HG03025 (cell line): Measurements from ENCODE around the gene TMEM229A.
"Not testable (repeated sequence)": the region's sequence is repeated elsewhere in the genome, so short reads cannot be mapped to it uniquely, and the experiment has no call there.

Source experiments
- ATAC-seq: cut with Tn5 transposase; IDR thresholded peaks from one replicate; pipeline ENCODE4 v1.9.1; 2021; ENCODE audit warnings: mild to moderate bottlenecking, moderate library complexity; ENCODE audit not compliant: unreplicated experiment, low FRiP score

TMEM229A gene

GRCh38 chr7:124032369-124033094 lies at the start of gene TMEM229A:
Gene TMEM229A, minus strand, starts transcription at chr7:124033067. Its CDS starts 64 bp downstream, at chr7:124033003.
- ATAC-seq: no peak

- ATAC-seq: not testable (repeated sequence)
These were observed 49.4 kb upstream of the TMEM229A start for GRCh38 chr7:124082234-124082633.

GRCh38 chr7:124077546-124077945 lies 44.7 kb upstream of the TMEM229A start:
- ATAC-seq: no peak

- ATAC-seq: no peak
These were observed 44.0 kb upstream of the TMEM229A start for GRCh38 chr7:124076841-124077240.

- no peak for ATAC-seq
These were observed 41.1 kb upstream of the TMEM229A start for GRCh38 chr7:124074007-124074406.

- ATAC-seq: no peak
These were observed 40.4 kb upstream of the TMEM229A start for GRCh38 chr7:124073310-124073645.

GRCh38 chr7:124072603-124073309 lies 39.9 kb upstream of the TMEM229A start:
- no peak for ATAC-seq

GRCh38 chr7:124071843-124072242 lies 39.0 kb upstream of the TMEM229A start:
- no peak for ATAC-seq

- no peak for ATAC-seq
These were observed 29.3 kb upstream of the TMEM229A start for GRCh38 chr7:124062171-124062570.

GRCh38 chr7:124060528-124060927 lies 27.7 kb upstream of the TMEM229A start:
- no peak for ATAC-seq

- ATAC-seq: peak; percentile 100
These were observed 26.5 kb upstream of the TMEM229A start for GRCh38 chr7:124059375-124059774.

GRCh38 chr7:124058515-124058914 lies 25.6 kb upstream of the TMEM229A start:
- ATAC-seq: no peak

- ATAC-seq: no peak
These were observed 25.0 kb upstream of the TMEM229A start for GRCh38 chr7:124057872-124058271.

- ATAC-seq: no peak
These were observed 23.4 kb upstream of the TMEM229A start for GRCh38 chr7:124056234-124056633.

GRCh38 chr7:124051681-124052377 lies 19.0 kb upstream of the TMEM229A start:
- no peak for ATAC-seq

- ATAC-seq: no peak
These were observed 10.0 kb upstream of the TMEM229A start for GRCh38 chr7:124042826-124043225.

- no peak for ATAC-seq
These were observed 8.6 kb upstream of the TMEM229A start for GRCh38 chr7:124041439-124041838.

- not testable (repeated sequence) for ATAC-seq
These were observed 5.0 kb upstream of the TMEM229A start for GRCh38 chr7:124037902-124038301.

- no peak for ATAC-seq
These were observed 2.8 kb upstream of the TMEM229A start for GRCh38 chr7:124035706-124036105.

GRCh38 chr7:124034754-124035100 lies 1.9 kb upstream of the TMEM229A start:
- no peak for ATAC-seq
